ENCODE measurements around the gene PGLYRP2.

GRCh38 chr19:15519433-15519976, 40.2 kb upstream of the PGLYRP2 start:
- TF ChIP-seq CTCF (IDR thresholded peaks at IDR 0.05) (no peak), EZH2 (IDR thresholded peaks at IDR 0.05) (no peak)

All from neural progenitor cell (in vitro differentiated cells).